ENCODE results near the gene RDH5. TPM values are rescaled to one million over a fixed set of nuclear protein-coding genes. Genes with fewer than 3 reads are reported as not detected.

Gene RDH5, protein sequence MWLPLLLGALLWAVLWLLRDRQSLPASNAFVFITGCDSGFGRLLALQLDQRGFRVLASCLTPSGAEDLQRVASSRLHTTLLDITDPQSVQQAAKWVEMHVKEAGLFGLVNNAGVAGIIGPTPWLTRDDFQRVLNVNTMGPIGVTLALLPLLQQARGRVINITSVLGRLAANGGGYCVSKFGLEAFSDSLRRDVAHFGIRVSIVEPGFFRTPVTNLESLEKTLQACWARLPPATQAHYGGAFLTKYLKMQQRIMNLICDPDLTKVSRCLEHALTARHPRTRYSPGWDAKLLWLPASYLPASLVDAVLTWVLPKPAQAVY
- 4.4 TPM for total RNA-seq (ENCODE audit: unreplicated experiment)
- long read RNA-seq: 0 reads

DNA sequence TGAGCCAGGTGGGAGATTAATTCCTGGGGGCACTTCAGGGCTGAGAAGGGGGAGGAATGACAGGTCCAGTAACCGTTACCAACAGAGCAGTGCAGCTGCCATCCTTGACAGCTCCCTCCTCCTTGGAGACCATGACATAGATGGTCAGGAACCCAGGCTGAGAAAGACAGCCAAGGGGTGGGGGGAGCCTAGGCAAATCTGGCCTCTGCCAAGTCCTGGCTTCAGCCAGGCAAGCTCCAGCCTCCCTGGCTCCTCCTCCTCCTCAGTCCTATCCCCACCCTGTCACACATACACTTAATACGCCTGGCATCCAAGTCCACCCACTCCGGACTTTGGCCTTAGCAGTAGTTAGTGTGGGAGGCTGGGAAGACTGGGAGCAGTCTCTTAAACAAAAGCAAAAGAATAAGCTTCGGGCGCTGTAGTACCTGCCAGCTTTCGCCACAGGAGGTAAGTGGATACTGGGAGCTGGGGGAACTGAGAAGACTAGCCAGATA, at the start of gene RDH5:
Gene RDH5, plus strand, starts transcription at position 323 of the 494 bp plus-strand sequence. CDS start 792 bp downstream, outside the sequence.
- Mint-ChIP-seq H3K4me1 (ENCODE audit: unreplicated experiment) (peaks cover 36% of the 10 kb centered on the region), H3K4me3 (ENCODE audit: unreplicated experiment) (no peak within 1 kb of the TSS), H3K9me3 (ENCODE audit: unreplicated experiment) (no peaks in the 10 kb centered on the region), H3K36me3 (ENCODE audit: low read depth, unreplicated experiment) (peaks cover 25% of the 10 kb centered on the region), H3K27me3 (ENCODE audit: unreplicated experiment) (peaks cover 26% of the 10 kb centered on the region), H3K27ac (ENCODE audit: unreplicated experiment) (no peak within 1 kb of the TSS)
- TF ChIP-seq, protein P1, sequence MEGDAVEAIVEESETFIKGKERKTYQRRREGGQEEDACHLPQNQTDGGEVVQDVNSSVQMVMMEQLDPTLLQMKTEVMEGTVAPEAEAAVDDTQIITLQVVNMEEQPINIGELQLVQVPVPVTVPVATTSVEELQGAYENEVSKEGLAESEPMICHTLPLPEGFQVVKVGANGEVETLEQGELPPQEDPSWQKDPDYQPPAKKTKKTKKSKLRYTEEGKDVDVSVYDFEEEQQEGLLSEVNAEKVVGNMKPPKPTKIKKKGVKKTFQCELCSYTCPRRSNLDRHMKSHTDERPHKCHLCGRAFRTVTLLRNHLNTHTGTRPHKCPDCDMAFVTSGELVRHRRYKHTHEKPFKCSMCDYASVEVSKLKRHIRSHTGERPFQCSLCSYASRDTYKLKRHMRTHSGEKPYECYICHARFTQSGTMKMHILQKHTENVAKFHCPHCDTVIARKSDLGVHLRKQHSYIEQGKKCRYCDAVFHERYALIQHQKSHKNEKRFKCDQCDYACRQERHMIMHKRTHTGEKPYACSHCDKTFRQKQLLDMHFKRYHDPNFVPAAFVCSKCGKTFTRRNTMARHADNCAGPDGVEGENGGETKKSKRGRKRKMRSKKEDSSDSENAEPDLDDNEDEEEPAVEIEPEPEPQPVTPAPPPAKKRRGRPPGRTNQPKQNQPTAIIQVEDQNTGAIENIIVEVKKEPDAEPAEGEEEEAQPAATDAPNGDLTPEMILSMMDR (IDR thresholded peaks at IDR 0.05; ENCODE audit: unreplicated experiment): no peak
- no peak for DNase-seq (ENCODE audit: low spot score)

DNA sequence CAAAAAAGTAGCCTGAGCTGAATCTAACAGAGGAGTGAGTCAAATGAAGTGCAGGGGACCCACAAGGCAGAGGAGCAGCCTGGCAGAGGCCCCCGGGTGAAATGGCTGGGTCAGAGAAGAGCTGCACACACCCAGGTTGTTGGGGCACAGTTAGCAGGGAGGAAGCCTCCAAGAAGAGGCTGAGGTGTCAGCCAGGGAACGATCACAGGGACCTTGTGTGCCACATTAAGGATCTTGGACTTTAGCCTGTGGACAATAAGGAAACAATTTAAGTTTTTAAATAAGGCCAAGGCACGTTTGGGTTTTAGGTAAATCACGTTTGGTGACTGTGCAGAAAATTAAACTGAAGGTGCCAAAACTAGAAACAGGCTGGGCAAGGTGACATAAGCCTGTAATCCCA, 48.4 kb upstream of the RDH5 start:
- no peak overlapping the region for H3K27ac Mint-ChIP-seq (ENCODE audit: unreplicated experiment)

DNA sequence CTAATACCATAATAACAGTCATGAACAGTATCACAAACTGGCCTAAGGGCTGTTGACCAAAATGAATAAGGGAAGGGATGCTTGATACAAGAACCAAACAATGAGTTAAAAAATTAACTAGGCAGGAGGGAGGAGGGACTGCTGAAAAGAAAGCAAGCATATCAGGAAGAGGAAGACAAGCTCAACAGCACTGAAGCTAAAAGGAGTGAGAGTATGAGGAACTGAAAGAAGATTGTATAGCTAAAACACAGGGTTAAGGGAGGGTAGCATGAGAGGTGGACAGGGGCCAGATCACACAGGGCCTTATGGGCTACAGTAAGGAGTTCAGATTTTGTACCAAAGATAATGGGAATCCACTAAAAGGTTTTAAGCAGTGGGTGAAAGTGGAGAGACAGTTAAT, 46.6 kb upstream of the RDH5 start:
- no peak for DNase-seq (ENCODE audit: low spot score)
- Mint-ChIP-seq H3K27me3 (ENCODE audit: unreplicated experiment) (peaks cover 14% of the 10 kb centered on the region), H3K4me3 (ENCODE audit: unreplicated experiment) (no peak overlapping the region)

More for the DNA sequence above, 48.4 kb upstream of the RDH5 start:
- DNase-seq (ENCODE audit: low spot score): no peak
- H3K4me3 Mint-ChIP-seq (ENCODE audit: unreplicated experiment): no peak overlapping the region
- peaks cover 14% of the 10 kb centered on the region for H3K27me3 Mint-ChIP-seq (ENCODE audit: unreplicated experiment)
- TF ChIP-seq, protein P1 (IDR thresholded peaks at IDR 0.05; ENCODE audit: unreplicated experiment): no peak
- no peaks in the 10 kb centered on the region for H3K36me3 Mint-ChIP-seq (ENCODE audit: low read depth, unreplicated experiment)
- H3K9me3 Mint-ChIP-seq (ENCODE audit: unreplicated experiment): no peaks in the 10 kb centered on the region
- H3K4me1 Mint-ChIP-seq (ENCODE audit: unreplicated experiment): no peaks in the 10 kb centered on the region

DNA sequence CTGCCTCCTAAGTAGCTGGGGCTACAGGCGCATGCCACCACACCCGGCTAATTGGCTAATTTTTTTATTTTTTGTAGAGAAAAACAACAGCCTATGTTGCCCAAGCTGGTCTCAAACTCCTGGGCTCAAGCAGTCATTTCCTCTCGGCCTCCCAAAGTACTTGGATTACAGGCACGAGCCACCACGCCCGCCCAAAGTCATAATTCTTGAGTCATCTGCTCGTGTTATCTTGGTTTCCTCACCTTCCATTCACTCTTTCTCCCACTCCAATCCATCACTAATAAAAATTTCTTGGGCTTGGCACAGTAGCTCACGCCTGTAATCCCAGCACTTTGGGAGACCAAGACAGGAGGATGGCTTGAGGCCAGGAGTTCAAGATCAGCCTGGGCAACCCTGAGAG, 44.5 kb upstream of the RDH5 start:
- peaks cover 8% of the 10 kb centered on the region for H3K27me3 Mint-ChIP-seq (ENCODE audit: unreplicated experiment)
- no peaks in the 10 kb centered on the region for H3K4me1 Mint-ChIP-seq (ENCODE audit: unreplicated experiment)
- H3K36me3 Mint-ChIP-seq (ENCODE audit: low read depth, unreplicated experiment): no peaks in the 10 kb centered on the region
- no peak overlapping the region for H3K4me3 Mint-ChIP-seq (ENCODE audit: unreplicated experiment)
- H3K27ac Mint-ChIP-seq (ENCODE audit: unreplicated experiment): no peak overlapping the region
- TF ChIP-seq, protein P1 (IDR thresholded peaks at IDR 0.05; ENCODE audit: unreplicated experiment): no peak
- DNase-seq (ENCODE audit: low spot score): no peak
- no peaks in the 10 kb centered on the region for H3K9me3 Mint-ChIP-seq (ENCODE audit: unreplicated experiment)

More for the DNA sequence above, 46.6 kb upstream of the RDH5 start:
- H3K9me3 Mint-ChIP-seq (ENCODE audit: unreplicated experiment): no peaks in the 10 kb centered on the region
- no peaks in the 10 kb centered on the region for H3K4me1 Mint-ChIP-seq (ENCODE audit: unreplicated experiment)
- H3K27ac Mint-ChIP-seq (ENCODE audit: unreplicated experiment): no peak overlapping the region
- TF ChIP-seq, protein P1 (IDR thresholded peaks at IDR 0.05; ENCODE audit: unreplicated experiment): no peak
- H3K36me3 Mint-ChIP-seq (ENCODE audit: low read depth, unreplicated experiment): no peaks in the 10 kb centered on the region

DNA sequence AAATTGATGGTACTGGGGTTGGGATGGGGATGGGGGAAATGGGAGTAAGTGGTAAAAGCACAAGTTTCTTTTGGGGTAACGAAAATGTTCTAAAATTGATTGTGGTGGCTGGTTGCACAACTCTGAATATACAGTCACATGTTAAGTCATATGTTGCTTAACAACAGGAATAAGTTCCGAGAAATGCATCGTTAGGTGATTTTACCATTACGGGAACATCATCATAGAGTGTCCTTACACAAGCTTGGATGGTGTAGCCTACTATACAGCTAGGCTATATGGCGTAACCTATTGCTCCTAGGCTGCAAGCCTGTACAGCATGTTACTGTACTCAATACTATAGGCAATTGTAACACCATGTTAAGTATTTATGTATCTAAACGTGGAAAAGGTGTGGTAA, 43.5 kb upstream of the RDH5 start:
- Mint-ChIP-seq H3K4me1 (ENCODE audit: unreplicated experiment) (peaks cover 6% of the 10 kb centered on the region), H3K36me3 (ENCODE audit: low read depth, unreplicated experiment) (no peaks in the 10 kb centered on the region), H3K27ac (ENCODE audit: unreplicated experiment) (no peak overlapping the region), H3K9me3 (ENCODE audit: unreplicated experiment) (no peaks in the 10 kb centered on the region), H3K27me3 (ENCODE audit: unreplicated experiment) (peaks cover 5% of the 10 kb centered on the region), H3K4me3 (ENCODE audit: unreplicated experiment) (no peak overlapping the region)
- DNase-seq (ENCODE audit: low spot score): no peak
- TF ChIP-seq, protein P1 (IDR thresholded peaks at IDR 0.05; ENCODE audit: unreplicated experiment): no peak
